ENCODE data around the gene SFI1. TPM values are rescaled to one million over a fixed set of nuclear protein-coding genes. Genes with fewer than 3 reads are reported as not detected.
"Not testable (repeated sequence)": the region's sequence is repeated elsewhere in the genome, so short reads cannot be mapped to it uniquely, and the experiment has no call there.

The SFI1 gene
- total RNA-seq, 2 donors from 2014 or later = 42.0 to 52.6 TPM

DNA sequence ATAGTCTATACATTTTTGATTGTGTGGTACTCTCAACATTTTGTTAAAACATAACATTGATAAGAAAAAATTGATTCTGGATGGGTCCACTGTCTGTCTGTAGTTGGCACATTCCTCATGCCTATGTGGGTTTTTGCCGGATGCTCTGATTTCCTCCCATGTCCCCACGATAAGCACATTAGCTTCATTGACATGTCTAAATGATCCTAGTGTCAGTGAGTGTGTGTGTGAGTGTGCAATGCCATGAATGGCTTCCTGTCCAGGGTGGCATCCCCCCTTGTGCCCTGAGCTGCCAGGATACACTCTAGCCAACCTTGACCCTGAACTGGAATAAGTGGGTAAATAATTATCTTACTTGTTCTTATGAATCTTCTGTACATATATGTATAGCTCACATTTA, 5.4 kb downstream of the SFI1 start:
- H3K36me3 Mint-ChIP-seq (ENCODE audit: low read depth) = peaks cover 17% of the 10 kb centered on the region
- no peaks in the 10 kb centered on the region for H3K4me1 ChIP-seq (ENCODE audit: control insufficient read depth, insufficient read depth, low read length)
- H3K4me3 ChIP-seq (ENCODE audit: low read length) = no peak overlapping the region
- H3K27me3 Mint-ChIP-seq (ENCODE audit: insufficient read depth) = peaks cover 10% of the 10 kb centered on the region
- peaks cover 7% of the 10 kb centered on the region for H3K27me3 ChIP-seq (ENCODE audit: control insufficient read depth, insufficient read depth, low read length, poor library complexity, severe bottlenecking)
- no peaks in the 10 kb centered on the region for H3K36me3 ChIP-seq (ENCODE audit: control insufficient read depth, insufficient read depth, low read length)
- H3K9ac ChIP-seq (ENCODE audit: extremely low read depth, low read length, poor library complexity, severe bottlenecking) = no peak overlapping the region
- no peak overlapping the region for H3K27ac Mint-ChIP-seq
- no peak overlapping the region for H3K4me3 Mint-ChIP-seq
- DNase-seq = no peak
- H3K9me3 Mint-ChIP-seq = peaks cover 6% of the 10 kb centered on the region
- TF ChIP-seq, protein P1, sequence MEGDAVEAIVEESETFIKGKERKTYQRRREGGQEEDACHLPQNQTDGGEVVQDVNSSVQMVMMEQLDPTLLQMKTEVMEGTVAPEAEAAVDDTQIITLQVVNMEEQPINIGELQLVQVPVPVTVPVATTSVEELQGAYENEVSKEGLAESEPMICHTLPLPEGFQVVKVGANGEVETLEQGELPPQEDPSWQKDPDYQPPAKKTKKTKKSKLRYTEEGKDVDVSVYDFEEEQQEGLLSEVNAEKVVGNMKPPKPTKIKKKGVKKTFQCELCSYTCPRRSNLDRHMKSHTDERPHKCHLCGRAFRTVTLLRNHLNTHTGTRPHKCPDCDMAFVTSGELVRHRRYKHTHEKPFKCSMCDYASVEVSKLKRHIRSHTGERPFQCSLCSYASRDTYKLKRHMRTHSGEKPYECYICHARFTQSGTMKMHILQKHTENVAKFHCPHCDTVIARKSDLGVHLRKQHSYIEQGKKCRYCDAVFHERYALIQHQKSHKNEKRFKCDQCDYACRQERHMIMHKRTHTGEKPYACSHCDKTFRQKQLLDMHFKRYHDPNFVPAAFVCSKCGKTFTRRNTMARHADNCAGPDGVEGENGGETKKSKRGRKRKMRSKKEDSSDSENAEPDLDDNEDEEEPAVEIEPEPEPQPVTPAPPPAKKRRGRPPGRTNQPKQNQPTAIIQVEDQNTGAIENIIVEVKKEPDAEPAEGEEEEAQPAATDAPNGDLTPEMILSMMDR (conservative IDR thresholded peaks at IDR 0.05) = no peak
- H3K4me1 Mint-ChIP-seq = no peaks in the 10 kb centered on the region
- H3K27ac ChIP-seq (ENCODE audit: low read depth, low read length) = no peak overlapping the region
- WGBS, 2 experiments (ENCODE audit: insufficient coverage in 1 of 2, insufficient read length in 1 of 2) = 89% methylated on average over 2 of the region's 2 CpGs; no CpG with 5 or more reads in 1 of the 2 experiments
- H3K9me3 ChIP-seq (ENCODE audit: control insufficient read depth, low read length) = peaks cover 12% of the 10 kb centered on the region

DNA sequence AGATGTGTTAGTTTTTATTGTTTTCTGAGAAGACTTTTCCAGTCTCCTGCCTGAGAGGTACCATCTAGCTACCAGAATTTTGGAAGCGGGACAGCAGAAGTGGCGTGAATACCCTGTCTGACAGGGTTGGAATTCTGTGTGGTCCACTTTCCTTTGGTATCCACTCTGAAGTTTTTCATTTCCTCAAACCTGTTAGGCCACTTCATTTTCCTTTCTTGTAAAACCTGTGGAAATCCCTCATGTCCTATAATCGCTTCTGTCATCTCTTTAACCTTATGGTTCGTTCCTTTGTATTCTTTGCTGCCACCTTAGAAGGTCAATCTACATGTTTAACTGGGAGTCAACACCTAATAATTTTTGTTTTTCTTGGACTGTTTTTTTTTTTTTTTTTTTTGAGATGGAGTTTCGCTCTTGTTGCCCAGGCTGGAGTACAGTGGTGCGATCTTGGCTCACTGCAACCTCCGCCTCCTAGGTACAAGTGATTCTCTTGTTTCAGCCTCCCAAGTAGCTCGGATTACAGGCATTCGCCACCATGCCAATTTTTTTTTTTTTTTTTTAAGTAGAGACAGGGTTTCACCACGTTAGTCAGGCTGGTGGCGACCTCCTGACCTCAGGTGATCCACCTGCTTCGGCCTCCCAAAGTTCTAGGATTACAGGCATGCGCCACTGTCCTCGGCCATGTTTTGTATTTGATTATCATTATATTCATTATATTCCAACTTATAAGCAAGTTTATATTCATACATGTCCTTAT, 7.1 kb downstream of the SFI1 start:
- Histone ChIP-seq H3K27me3 (ENCODE audit: control insufficient read depth, insufficient read depth, low read length, poor library complexity, severe bottlenecking) (no peaks in the 10 kb centered on the region), H3K27ac (ENCODE audit: low read depth, low read length) (no peak overlapping the region), H3K9me3 (ENCODE audit: control insufficient read depth, low read length) (no peaks in the 10 kb centered on the region), H3K4me3 (ENCODE audit: low read length) (no peak overlapping the region), H3K36me3 (ENCODE audit: control insufficient read depth, insufficient read depth, low read length) (no peaks in the 10 kb centered on the region), H3K9ac (ENCODE audit: extremely low read depth, low read length, poor library complexity, severe bottlenecking) (no peak overlapping the region), H3K4me1 (ENCODE audit: control insufficient read depth, insufficient read depth, low read length) (no peaks in the 10 kb centered on the region)
- Mint-ChIP-seq H3K27ac (no peak overlapping the region), H3K4me3 (no peak overlapping the region), H3K4me1 (no peaks in the 10 kb centered on the region), H3K27me3 (ENCODE audit: insufficient read depth) (no peaks in the 10 kb centered on the region), H3K9me3 (peaks cover 8% of the 10 kb centered on the region), H3K36me3 (ENCODE audit: low read depth) (peaks cover 21% of the 10 kb centered on the region)
- DNase-seq = no peak
- WGBS, 2 experiments (ENCODE audit: insufficient coverage in 1 of 2, insufficient read length in 1 of 2) = 91 to 93% methylated on average over 7 to 13 of the region's 14 CpGs
- TF ChIP-seq, protein P1 (conservative IDR thresholded peaks at IDR 0.05) = no peak

DNA sequence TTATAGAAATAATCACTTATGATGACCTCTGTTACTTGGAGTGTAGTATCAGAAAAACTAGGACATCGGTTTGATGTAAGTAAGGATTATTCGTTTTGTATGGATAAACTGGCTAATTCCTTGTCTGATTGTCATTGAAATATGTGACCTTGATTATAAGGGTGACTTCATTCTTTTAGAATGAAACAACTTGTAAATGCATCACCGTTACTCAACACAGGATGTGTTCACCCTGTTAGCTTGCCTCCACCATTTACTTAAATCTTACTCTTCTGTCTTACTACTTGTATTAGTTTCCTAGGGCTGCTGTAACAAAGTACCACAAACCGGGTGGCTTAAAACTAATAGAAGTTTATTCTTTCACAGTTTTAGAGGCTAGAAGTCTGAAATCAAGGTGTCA, 7.9 kb downstream of the SFI1 start:
- no peak overlapping the region for H3K27ac Mint-ChIP-seq
- 86 to 96% methylated on average over 4 of the region's 4 CpGs for WGBS, 2 experiments (ENCODE audit: insufficient coverage in 1 of 2, insufficient read length in 1 of 2)
- TF ChIP-seq, protein P1 (conservative IDR thresholded peaks at IDR 0.05) = no peak
- H3K36me3 Mint-ChIP-seq (ENCODE audit: low read depth) = peaks cover 25% of the 10 kb centered on the region
- no peaks in the 10 kb centered on the region for H3K9me3 ChIP-seq (ENCODE audit: control insufficient read depth, low read length)
- H3K27me3 ChIP-seq (ENCODE audit: control insufficient read depth, insufficient read depth, low read length, poor library complexity, severe bottlenecking) = no peaks in the 10 kb centered on the region
- H3K27me3 Mint-ChIP-seq (ENCODE audit: insufficient read depth) = no peaks in the 10 kb centered on the region
- H3K36me3 ChIP-seq (ENCODE audit: control insufficient read depth, insufficient read depth, low read length) = no peaks in the 10 kb centered on the region
- H3K4me1 ChIP-seq (ENCODE audit: control insufficient read depth, insufficient read depth, low read length) = no peaks in the 10 kb centered on the region
- H3K4me3 ChIP-seq (ENCODE audit: low read length) = no peak overlapping the region
- no peaks in the 10 kb centered on the region for H3K4me1 Mint-ChIP-seq
- no peak overlapping the region for H3K9ac ChIP-seq (ENCODE audit: extremely low read depth, low read length, poor library complexity, severe bottlenecking)
- H3K4me3 Mint-ChIP-seq = no peak overlapping the region
- H3K9me3 Mint-ChIP-seq = peaks cover 8% of the 10 kb centered on the region
- DNase-seq = no peak
- no peak overlapping the region for H3K27ac ChIP-seq (ENCODE audit: low read depth, low read length)

DNA sequence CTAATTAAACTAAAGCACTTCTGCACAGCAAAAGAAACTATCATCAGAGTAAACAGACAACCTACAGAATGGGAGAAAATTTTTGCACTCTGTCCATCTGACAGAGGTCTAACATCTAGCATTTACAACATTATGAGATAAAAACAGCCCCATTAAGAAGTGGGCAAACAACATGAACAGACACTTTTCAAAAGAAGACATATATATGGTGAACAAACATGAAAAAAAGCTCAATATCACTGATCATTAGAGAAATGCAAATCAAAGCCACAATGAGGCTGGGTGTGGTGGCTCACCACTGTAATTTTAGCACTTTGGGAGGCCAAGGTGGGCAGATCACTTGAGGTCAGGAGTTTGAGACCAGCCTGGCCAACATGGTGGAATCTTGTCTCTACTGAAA, 11.2 kb downstream of the SFI1 start:
- not testable (repeated sequence) for H3K27ac Mint-ChIP-seq; H3K9ac ChIP-seq (ENCODE audit: extremely low read depth, low read length, poor library complexity, severe bottlenecking); H3K36me3 ChIP-seq (ENCODE audit: control insufficient read depth, insufficient read depth, low read length)

More for the DNA sequence above, 11.2 kb downstream of the SFI1 start:
- H3K9me3 Mint-ChIP-seq; H3K27me3 Mint-ChIP-seq (ENCODE audit: insufficient read depth); DNase-seq; H3K9me3 ChIP-seq (ENCODE audit: control insufficient read depth, low read length); H3K4me3 Mint-ChIP-seq; H3K4me3 ChIP-seq (ENCODE audit: low read length); H3K4me1 ChIP-seq (ENCODE audit: control insufficient read depth, insufficient read depth, low read length); H3K27ac ChIP-seq (ENCODE audit: low read depth, low read length); H3K27me3 ChIP-seq (ENCODE audit: control insufficient read depth, insufficient read depth, low read length, poor library complexity, severe bottlenecking); H3K4me1 Mint-ChIP-seq: not testable (repeated sequence)
- peaks cover 26% of the 10 kb centered on the region for H3K36me3 Mint-ChIP-seq (ENCODE audit: low read depth)
